Measurements from ENCODE around the gene HYI.
"Not testable (repeated sequence)": the region's sequence is repeated elsewhere in the genome, so short reads cannot be mapped to it uniquely, and the experiment has no call there.

Gene HYI

GRCh38 chr1:43432171-43432860, 21.4 kb downstream of the HYI start:
- H3K4me3 ChIP-seq (ENCODE audit: low read depth, low read length) = no peak overlapping the region

GRCh38 chr1:43431676-43432075, 22.1 kb downstream of the HYI start:
- H3K4me3 ChIP-seq (ENCODE audit: low read depth, low read length) = no peak overlapping the region

- no peak overlapping the region for H3K4me3 ChIP-seq (ENCODE audit: low read depth, low read length)
Observed at GRCh38 chr1:43430831-43431230, 22.9 kb downstream of the HYI start.

- H3K4me3 ChIP-seq (ENCODE audit: low read depth, low read length) = no peak overlapping the region
Observed at GRCh38 chr1:43427941-43428340, 25.8 kb downstream of the HYI start.

- no peak overlapping the region for H3K4me3 ChIP-seq (ENCODE audit: low read depth, low read length)
Observed at GRCh38 chr1:43427524-43427923, 26.2 kb downstream of the HYI start.

GRCh38 chr1:43426221-43426620, 27.5 kb downstream of the HYI start:
- no peak overlapping the region for H3K4me3 ChIP-seq (ENCODE audit: low read depth, low read length)

- H3K4me3 ChIP-seq (ENCODE audit: low read depth, low read length) = no peak overlapping the region
Observed at GRCh38 chr1:43425045-43425444, 28.7 kb downstream of the HYI start.

- no peak overlapping the region for H3K4me3 ChIP-seq (ENCODE audit: low read depth, low read length)
Observed at GRCh38 chr1:43423672-43424550, 29.8 kb downstream of the HYI start.

- H3K4me3 ChIP-seq (ENCODE audit: low read depth, low read length) = no peak overlapping the region
Observed at GRCh38 chr1:43422995-43423671, 30.6 kb downstream of the HYI start.

GRCh38 chr1:43421976-43422750, 31.6 kb downstream of the HYI start:
- H3K4me3 ChIP-seq (ENCODE audit: low read depth, low read length) = no peak overlapping the region

GRCh38 chr1:43421396-43421795, 32.3 kb downstream of the HYI start:
- H3K4me3 ChIP-seq (ENCODE audit: low read depth, low read length) = no peak overlapping the region

- H3K4me3 ChIP-seq (ENCODE audit: low read depth, low read length) = no peak overlapping the region
Observed at GRCh38 chr1:43420874-43421273, 32.9 kb downstream of the HYI start.

- no peak overlapping the region for H3K4me3 ChIP-seq (ENCODE audit: low read depth, low read length)
Observed at GRCh38 chr1:43419627-43420425, 33.9 kb downstream of the HYI start.

GRCh38 chr1:43418858-43419257, 34.9 kb downstream of the HYI start:
- H3K4me3 ChIP-seq (ENCODE audit: low read depth, low read length) = no peak overlapping the region

GRCh38 chr1:43415901-43416300, 37.8 kb downstream of the HYI start:
- H3K4me3 ChIP-seq (ENCODE audit: low read depth, low read length) = no peak overlapping the region

GRCh38 chr1:43414634-43415223, 39.0 kb downstream of the HYI start:
- no peak overlapping the region for H3K4me3 ChIP-seq (ENCODE audit: low read depth, low read length)

GRCh38 chr1:43413426-43413825, 40.3 kb downstream of the HYI start:
- H3K4me3 ChIP-seq (ENCODE audit: low read depth, low read length) = not testable (repeated sequence)

- H3K4me3 ChIP-seq (ENCODE audit: low read depth, low read length) = no peak overlapping the region
Observed at GRCh38 chr1:43410571-43410970, 43.2 kb downstream of the HYI start.

GRCh38 chr1:43405876-43406234, 47.9 kb downstream of the HYI start:
- H3K4me3 ChIP-seq (ENCODE audit: low read depth, low read length) = no peak overlapping the region

Measured in iPS-11a (cell line).